ENCODE results near the gene LRRC8A. TPM values are rescaled to one million over a fixed set of nuclear protein-coding genes. Genes with fewer than 3 reads are reported as not detected.

LRRC8A gene
- total and polyA plus RNA-seq, 2 of the 4 experiments (the other 2 are of a cell fraction), result 42.8 to 60.9 TPM

DNA sequence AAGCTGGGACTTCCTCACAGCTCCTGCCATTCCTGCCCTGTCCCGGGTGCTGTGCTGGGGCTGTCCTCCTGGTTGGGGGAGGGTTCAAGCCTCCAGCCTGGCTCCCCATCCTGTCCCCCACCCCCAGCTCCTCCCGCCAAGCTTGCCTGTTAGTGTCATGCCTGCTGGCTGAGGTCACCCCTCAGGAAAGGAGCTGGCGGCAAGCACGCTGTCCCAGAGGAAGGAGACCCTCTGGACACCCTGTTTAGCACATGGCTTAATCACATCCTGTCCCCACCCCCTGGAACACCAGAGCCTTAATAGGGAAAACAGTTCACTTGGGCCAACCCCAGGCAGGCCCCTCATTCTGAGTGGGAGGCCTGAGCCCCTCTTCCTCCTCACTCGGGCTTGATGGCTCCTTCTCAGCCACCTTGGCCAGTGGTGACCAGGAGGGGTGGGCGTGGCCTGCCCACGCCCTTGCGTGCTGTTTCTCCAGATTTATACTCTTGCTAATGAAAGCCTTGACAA lies 29.6 kb downstream of the LRRC8A start:
- H3K36me3 ChIP-seq (ENCODE audit: control insufficient read depth, insufficient read depth, low read length), result peaks cover 44% of the 10 kb centered on the region
- peak overlapping the region; percentile 81 for H2AFZ ChIP-seq (replicated peaks; ENCODE audit: low read length, poor library complexity)

More for the DNA sequence above, 29.6 kb downstream of the LRRC8A start:
- Histone ChIP-seq H4K8ac (ENCODE audit: low read depth in 2 of 2, low read length in 2 of 2) (peak overlapping the region; percentile 90 to 94), H4K5ac (ENCODE audit: low read depth, low read length) (peak overlapping the region; percentile 89), H3K4me3 (ENCODE audit: insufficient read depth, low read depth, low read length) (no peak overlapping the region), H2BK15ac (ENCODE audit: low read depth, low read length) (peak overlapping the region; percentile 90), H3K27me3 (ENCODE audit: control insufficient read depth, insufficient read depth, low read length) (no peaks in the 10 kb centered on the region), H3K23ac (ENCODE audit: low read depth, low read length) (peak overlapping the region; percentile 97), H3K9me1 (ENCODE audit: insufficient read depth, low read length) (peaks cover 34% of the 10 kb centered on the region), H2BK120ac (ENCODE audit: low read depth, low read length) (peak overlapping the region; percentile 99), H3K4ac (ENCODE audit: low read depth, low read length) (peak overlapping the region; percentile 99), H3K56ac (ENCODE audit: extremely low read depth, insufficient read depth, low read length) (peak overlapping the region; percentile 96), H3K4me1 (ENCODE audit: control insufficient read depth, insufficient read depth, low read length) (peaks cover 29% of the 10 kb centered on the region), H4K91ac (ENCODE audit: insufficient read depth, low read depth, low read length) (peak overlapping the region; percentile 99), H3K9me3 (ENCODE audit: control insufficient read depth, insufficient read depth, low read length) (no peaks in the 10 kb centered on the region), H3K14ac (replicated peaks; ENCODE audit: low read depth, low read length) (peak overlapping the region; percentile 96), H2BK5ac (ENCODE audit: low read depth, low read length, poor library complexity, severe bottlenecking) (peak overlapping the region; percentile 99), H4K20me1 (ENCODE audit: insufficient read depth, low read length) (no peaks in the 10 kb centered on the region; the same call in none of the 2 replicates), H2AK5ac (ENCODE audit: low read depth, low read length) (peak overlapping the region; percentile 100), H2BK20ac (ENCODE audit: low read depth, low read length) (peak overlapping the region; percentile 98), H3K18ac (ENCODE audit: low read depth, low read length) (peak overlapping the region; percentile 89), H3K79me1 (ENCODE audit: low read depth in 1 of 2, low read length in 2 of 2) (peaks cover 35 to 96% of the 10 kb centered on the region in 2 experiments; a peak in 3 of 4 replicates), H3K9ac (ENCODE audit: low read depth, low read length) (peak overlapping the region; percentile 36), H3K27ac (ENCODE audit: insufficient read depth, low read length) (peak overlapping the region; percentile 88), H3K4me2 (ENCODE audit: low read depth, low read length) (peak overlapping the region; percentile 16; the same call in 1 of the 2 replicates), H2AK9ac (replicated peaks; ENCODE audit: low read depth, low read length, poor library complexity) (peak overlapping the region; percentile 99)
- dilution Hi-C loops (cut with HindIII; ENCODE audit: low sequenced_read_pairs, unreplicated experiment), result no loop called here
- ChIA-PET CTCF (no interaction called here), POLR2A (ENCODE audit: unreplicated experiment) (no interaction called here)
- peak; percentile 77 for DNase-seq
- peak; percentile 79 for ATAC-seq (ENCODE audit: low read depth)
- intact Hi-C loops (cut with micrococcal nuclease), result no loop called here
- no TSS peak for BruUV-seq (replicated peaks)
- in situ Hi-C loops (cut with MboI; ENCODE audit: low sequenced_read_pairs), result no loop called here
- WGBS, 2 experiments (ENCODE audit: extremely low coverage in 2 of 2, insufficient read length in 1 of 2), result no CpG with 5 or more reads among the region's 8 CpGs
- TF ChIP-seq MXI1 (IDR thresholded peaks at IDR 0.05; ENCODE audit: borderline replicate concordance, low read depth, low read length), result peak; percentile 80; the same call in 1 of the 2 replicates
- no peak for TF ChIP-seq CHD1 (IDR thresholded peaks at IDR 0.05; ENCODE audit: low read depth, low read length)
- peak; percentile 56; the same call in 1 of the 2 replicates for TF ChIP-seq MAZ (IDR thresholded peaks at IDR 0.05; ENCODE audit: borderline replicate concordance, low read depth, low read length)
